ENCODE measurements around the gene CASP8. TPM values are rescaled to one million over a fixed set of nuclear protein-coding genes. Genes with fewer than 3 reads are reported as not detected.
A peak's percentile ranks its signal among the peaks of the same experiment; 100 is the strongest.

The CASP8 gene
- total RNA-seq, 1 donor from 2014 or later: 14.4 TPM

GRCh38 chr2:201249889-201250288 lies 10.4 kb upstream of the CASP8 start:
- H3K4me3 Mint-ChIP-seq (ENCODE audit: unreplicated experiment): no peak overlapping the region
- peaks cover 7% of the 10 kb centered on the region for H3K4me1 Mint-ChIP-seq (ENCODE audit: low read depth, unreplicated experiment)
- Histone ChIP-seq H3K4me1 (ENCODE audit: insufficient read depth, low read length) (peaks cover 4% of the 10 kb centered on the region), H3K4me2 (ENCODE audit: low read length) (no peak overlapping the region), H4K20me1 (ENCODE audit: insufficient read depth, low read length) (no peaks in the 10 kb centered on the region), H3K4me3 (ENCODE audit: insufficient read depth, low read depth, low read length) (no peak overlapping the region), H3K79me2 (ENCODE audit: insufficient read depth, low read length) (no peaks in the 10 kb centered on the region), H3K9ac (ENCODE audit: low read length) (no peak overlapping the region), H3K9me3 (ENCODE audit: insufficient read depth, low read depth, low read length) (no peaks in the 10 kb centered on the region), H3K36me3 (ENCODE audit: insufficient read depth, low read length) (no peaks in the 10 kb centered on the region), H3K27ac (ENCODE audit: low read depth, low read length) (no peak overlapping the region), H3K27me3 (ENCODE audit: insufficient read depth, low read length) (no peaks in the 10 kb centered on the region), H2AFZ (ENCODE audit: low read depth, low read length) (no peak overlapping the region)
- H3K36me3 Mint-ChIP-seq (ENCODE audit: low read depth, unreplicated experiment): no peaks in the 10 kb centered on the region
- peaks cover 5% of the 10 kb centered on the region for H3K9me3 Mint-ChIP-seq (ENCODE audit: unreplicated experiment)
- H3K27ac Mint-ChIP-seq (ENCODE audit: unreplicated experiment): no peak overlapping the region
- H3K27me3 Mint-ChIP-seq (ENCODE audit: low read depth, unreplicated experiment): no peaks in the 10 kb centered on the region
- FAIRE-seq (no peak), DNase-seq (ENCODE audit: low read depth) (no peak)
- TF ChIP-seq CTCF (IDR thresholded peaks at IDR 0.05; ENCODE audit: insufficient read depth, low read depth, low read length) (no peak), EZH2 (IDR thresholded peaks at IDR 0.05; ENCODE audit: insufficient read depth, low read length) (no peak)

- Histone ChIP-seq H3K27ac (ENCODE audit: low read depth, low read length) (no peak overlapping the region), H2AFZ (ENCODE audit: low read depth, low read length) (no peak overlapping the region), H3K4me3 (ENCODE audit: insufficient read depth, low read depth, low read length) (no peak overlapping the region), H3K4me2 (ENCODE audit: low read length) (no peak overlapping the region), H3K4me1 (ENCODE audit: insufficient read depth, low read length) (peaks cover 4% of the 10 kb centered on the region), H3K79me2 (ENCODE audit: insufficient read depth, low read length) (no peaks in the 10 kb centered on the region), H3K9me3 (ENCODE audit: insufficient read depth, low read depth, low read length) (no peaks in the 10 kb centered on the region), H3K9ac (ENCODE audit: low read length) (no peak overlapping the region), H3K27me3 (ENCODE audit: insufficient read depth, low read length) (no peaks in the 10 kb centered on the region), H4K20me1 (ENCODE audit: insufficient read depth, low read length) (no peaks in the 10 kb centered on the region), H3K36me3 (ENCODE audit: insufficient read depth, low read length) (no peaks in the 10 kb centered on the region)
- peaks cover 5% of the 10 kb centered on the region for H3K9me3 Mint-ChIP-seq (ENCODE audit: unreplicated experiment)
- no peaks in the 10 kb centered on the region for H3K36me3 Mint-ChIP-seq (ENCODE audit: low read depth, unreplicated experiment)
- no peak for FAIRE-seq
- H3K4me3 Mint-ChIP-seq (ENCODE audit: unreplicated experiment): no peak overlapping the region
- no peak for TF ChIP-seq EZH2 (IDR thresholded peaks at IDR 0.05; ENCODE audit: insufficient read depth, low read length)
- no peak for TF ChIP-seq CTCF (IDR thresholded peaks at IDR 0.05; ENCODE audit: insufficient read depth, low read depth, low read length)
- no peaks in the 10 kb centered on the region for H3K27me3 Mint-ChIP-seq (ENCODE audit: low read depth, unreplicated experiment)
- no peak overlapping the region for H3K27ac Mint-ChIP-seq (ENCODE audit: unreplicated experiment)
- H3K4me1 Mint-ChIP-seq (ENCODE audit: low read depth, unreplicated experiment): peaks cover 8% of the 10 kb centered on the region
- no peak for DNase-seq (ENCODE audit: low read depth)
Observed at GRCh38 chr2:201250741-201251140, 9.6 kb upstream of the CASP8 start.

GRCh38 chr2:201254081-201254730 lies 6.1 kb upstream of the CASP8 start:
- Histone ChIP-seq H3K4me3 (ENCODE audit: insufficient read depth, low read depth, low read length) (no peak overlapping the region), H4K20me1 (ENCODE audit: insufficient read depth, low read length) (no peaks in the 10 kb centered on the region), H3K27me3 (ENCODE audit: insufficient read depth, low read length) (no peaks in the 10 kb centered on the region), H3K27ac (ENCODE audit: low read depth, low read length) (no peak overlapping the region), H3K9ac (ENCODE audit: low read length) (no peak overlapping the region), H3K9me3 (ENCODE audit: insufficient read depth, low read depth, low read length) (no peaks in the 10 kb centered on the region), H2AFZ (ENCODE audit: low read depth, low read length) (peak overlapping the region; percentile 63), H3K36me3 (ENCODE audit: insufficient read depth, low read length) (no peaks in the 10 kb centered on the region), H3K4me2 (ENCODE audit: low read length) (no peak overlapping the region), H3K79me2 (ENCODE audit: insufficient read depth, low read length) (peaks cover 6% of the 10 kb centered on the region), H3K4me1 (ENCODE audit: insufficient read depth, low read length) (peaks cover 10% of the 10 kb centered on the region)
- FAIRE-seq: no peak
- peaks cover 21% of the 10 kb centered on the region for H3K4me1 Mint-ChIP-seq (ENCODE audit: low read depth, unreplicated experiment)
- H3K9me3 Mint-ChIP-seq (ENCODE audit: unreplicated experiment): peaks cover 5% of the 10 kb centered on the region
- peak; percentile 67 for DNase-seq (ENCODE audit: low read depth)
- H3K27ac Mint-ChIP-seq (ENCODE audit: unreplicated experiment): no peak overlapping the region
- no peaks in the 10 kb centered on the region for H3K36me3 Mint-ChIP-seq (ENCODE audit: low read depth, unreplicated experiment)
- H3K27me3 Mint-ChIP-seq (ENCODE audit: low read depth, unreplicated experiment): no peaks in the 10 kb centered on the region
- H3K4me3 Mint-ChIP-seq (ENCODE audit: unreplicated experiment): no peak overlapping the region
- no peak for TF ChIP-seq CTCF (IDR thresholded peaks at IDR 0.05; ENCODE audit: insufficient read depth, low read depth, low read length)
- no peak for TF ChIP-seq EZH2 (IDR thresholded peaks at IDR 0.05; ENCODE audit: insufficient read depth, low read length)

Data from astrocyte (in vitro differentiated cells and primary cell).